PC-3 (cell line): ENCODE measurements around the gene SIGMAR1. TPM values are rescaled to one million over a fixed set of nuclear protein-coding genes. Genes with fewer than 3 reads are reported as not detected.

Experiments
- ATAC-seq: fragments of 200-7000 bp; cut with Tn5 transposase; 2 replicates; pipeline ENCODE4 v1.9.1; 2020; ENCODE audit warnings: mild to moderate bottlenecking, moderate library complexity
- BruUV-seq: library from RNA; stranded (reverse); fragments of 400-500 nt; replicated peaks from 2 replicates; lab custom pipeline; 2021; lab: Mats Ljungman, UMichigan
- CTCF ChIA-PET: fragments of 300-600 bp; sonication (Branson Sonifier 250); formaldehyde crosslinking; loops from one replicate; lab custom pipeline; 2022; ENCODE audit warnings: antibody characterized with exemption; lab: Charles Lee
- POLR2A ChIA-PET: fragments of 300-600 bp; sonication (Branson Sonifier 250); formaldehyde crosslinking; loops from one replicate; lab custom pipeline; 2022; ENCODE audit warnings: antibody characterized with exemption; ENCODE audit not compliant: unreplicated experiment; lab: Charles Lee
- DNase-seq: peaks from one replicate; pipeline ENCODE4 v3.0.0-alpha.2; 2015
- H2AFZ ChIP-seq: fragments of 300-600 bp; sonication (generic); 2 replicates; pipeline ENCODE4 v1.6.0; 2016; ENCODE audit warnings: antibody characterized with exemption, low read length
- H3F3A ChIP-seq: fragments of 300-600 bp; sonication (generic); one replicate; pipeline ENCODE4 v1.6.0; 2017; ENCODE audit warnings: antibody characterized with exemption, low read length, control low read depth, mild to moderate bottlenecking; ENCODE audit not compliant: unreplicated experiment
- H3K27ac ChIP-seq: fragments of 300-600 bp; sonication (generic); 2 replicates; pipeline ENCODE4 v1.5.1; 2016; ENCODE audit warnings: mild to moderate bottlenecking, low read length
- H3K27me3 ChIP-seq: fragments of 300-600 bp; sonication (generic); 2 replicates; pipeline ENCODE4 v1.6.1; 2016; ENCODE audit warnings: low read length, mixed read lengths
- H3K36me3 ChIP-seq: fragments of 300-600 bp; sonication (generic); 2 replicates; pipeline ENCODE4 v1.6.1; 2016; ENCODE audit warnings: low read depth, mixed run types, low read length, mixed read lengths
- H3K4me1 ChIP-seq: fragments of 300-600 bp; sonication (generic); 2 replicates; pipeline ENCODE4 v1.5.1; 2016; ENCODE audit warnings: low read length; ENCODE audit not compliant: insufficient read depth
- H3K4me2 ChIP-seq: fragments of 300-600 bp; sonication (generic); 2 replicates; pipeline ENCODE4 v1.6.0; 2016; ENCODE audit warnings: low read length
- H3K4me3 ChIP-seq: fragments of 300-600 bp; sonication (generic); 2 replicates; pipeline ENCODE4 v1.5.1; 2016; ENCODE audit warnings: mild to moderate bottlenecking, low read length, mixed read lengths
- H3K79me2 ChIP-seq: fragments of 300-600 bp; sonication (generic); 2 replicates; pipeline ENCODE4 v1.6.1; 2017; ENCODE audit warnings: low read length, mixed read lengths
- H3K9ac ChIP-seq: fragments of 300-600 bp; sonication (generic); 2 replicates; pipeline ENCODE4 v1.6.0; 2016; ENCODE audit warnings: mild to moderate bottlenecking, low read length
- H3K9me2 ChIP-seq: fragments of 300-600 bp; sonication (generic); replicated peaks from 2 replicates; pipeline ENCODE4 v1.6.1; 2016; ENCODE audit warnings: mixed run types, low read length, mixed read lengths
- H3K9me3 ChIP-seq: fragments of 300-600 bp; sonication (generic); 2 replicates; pipeline ENCODE4 v1.6.1; 2016; ENCODE audit warnings: low read length, mixed read lengths
- H4K20me1 ChIP-seq: fragments of 300-600 bp; sonication (generic); 2 replicates; pipeline ENCODE4 v1.6.1; 2016; ENCODE audit warnings: low read length, mixed read lengths
- EZH2 ChIP-seq: fragments of 300-600 bp; sonication (generic); IDR thresholded peaks from one replicate; pipeline ENCODE4 v1.6.1; 2017; ENCODE audit warnings: antibody characterized with exemption, mild to moderate bottlenecking, low read length; ENCODE audit not compliant: unreplicated experiment
- EZH2phosphoT487 ChIP-seq: fragments of 300-600 bp; sonication (generic); IDR thresholded peaks from 2 replicates; pipeline ENCODE4 v1.6.1; 2018; ENCODE audit warnings: mild to moderate bottlenecking, antibody characterized with exemption, low read length, borderline replicate concordance
- intact Hi-C: fragments of 100-400 bp; cut with micrococcal nuclease; formaldehyde crosslinking; loops from 2 replicates; pipeline ENCODE4 v1.9.0; 2023
- total RNA-seq: library from RNA; depleted of rRNA; stranded (reverse); fragments of >200 nt; gene quantifications from 2 replicates; pipeline ENCODE4 v1.2.3, GENCODE V29; 2014
- TF ChIP-seq, protein P1 (sequence below): fragments of 300-600 bp; sonication (generic); conservative IDR thresholded peaks from 2 replicates; pipeline ENCODE4 v1.5.1; 2017; ENCODE audit warnings: antibody characterized with exemption, low read depth, mild to moderate bottlenecking, low read length

Gene SIGMAR1
- total RNA-seq, 1 experiment from 2014 or later, result 96.7 TPM

DNA sequence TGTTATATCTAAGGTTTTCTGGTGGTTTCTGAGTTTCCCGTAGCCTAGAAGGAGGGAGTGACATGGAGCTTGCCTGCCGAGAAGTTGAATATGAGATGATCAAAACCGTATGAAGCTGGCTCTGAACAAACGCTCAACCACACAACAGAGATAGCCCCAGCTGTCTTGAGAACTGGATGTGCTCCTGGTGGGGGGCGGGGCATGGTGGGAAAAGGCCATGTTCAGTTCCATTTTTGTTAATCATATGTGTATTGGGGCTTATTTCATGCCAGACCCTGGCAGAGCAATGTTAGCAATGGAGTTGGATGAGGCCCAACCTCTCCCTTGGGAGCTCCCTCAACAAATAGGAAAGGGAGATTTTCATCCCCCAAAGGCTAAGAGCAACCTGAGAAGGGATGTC lies 48.6 kb upstream of the SIGMAR1 start:
- no peak overlapping the region for H3K4me3 ChIP-seq
- intact Hi-C loops, result no loop called here
- H2AFZ ChIP-seq, result no peak overlapping the region
- no peaks in the 10 kb centered on the region for H3F3A ChIP-seq
- no peaks in the 10 kb centered on the region for H3K9me3 ChIP-seq
- no peaks in the 10 kb centered on the region for H3K4me1 ChIP-seq
- DNase-seq (no peak), ATAC-seq (no peak)
- ChIA-PET CTCF (no interaction called here), POLR2A (no interaction called here)
- no peak overlapping the region for H3K27ac ChIP-seq
- no peaks in the 10 kb centered on the region for H3K9me2 ChIP-seq
- no peaks in the 10 kb centered on the region for H3K36me3 ChIP-seq
- no peak for TF ChIP-seq EZH2phosphoT487
- no peaks in the 10 kb centered on the region for H3K79me2 ChIP-seq
- H3K27me3 ChIP-seq, result no peaks in the 10 kb centered on the region
- BruUV-seq, result no TSS peak
- H3K4me2 ChIP-seq, result no peak overlapping the region
- H4K20me1 ChIP-seq, result no peaks in the 10 kb centered on the region
- H3K9ac ChIP-seq, result no peak overlapping the region

DNA sequence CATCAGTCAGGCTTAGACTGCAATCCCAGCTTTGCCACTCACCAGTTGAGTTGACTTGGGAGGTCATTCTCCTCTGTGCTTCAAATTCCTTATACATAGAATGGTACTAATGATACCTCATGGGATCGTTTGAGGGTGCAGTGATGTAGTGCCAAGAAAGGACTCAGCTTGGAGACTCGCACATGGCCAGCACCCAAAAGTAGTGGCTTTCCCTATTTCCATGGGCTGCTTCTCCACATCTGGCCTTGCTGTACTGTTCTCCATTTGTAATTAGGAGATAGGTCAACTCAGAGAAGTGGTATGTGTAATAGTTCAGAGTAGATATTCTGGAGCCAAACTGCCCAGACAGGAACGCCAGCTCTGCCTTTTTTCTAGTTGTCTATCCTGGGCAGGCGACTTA lies 48.0 kb upstream of the SIGMAR1 start:
- DNase-seq, result no peak
- no peaks in the 10 kb centered on the region for H3K79me2 ChIP-seq
- no peak overlapping the region for H2AFZ ChIP-seq
- H3F3A ChIP-seq, result no peaks in the 10 kb centered on the region
- no peak overlapping the region for H3K4me3 ChIP-seq
- H3K9me3 ChIP-seq, result no peaks in the 10 kb centered on the region
- ChIA-PET CTCF (interaction anchor here (0.5 kb wide), 1 partner anchor 52 kb away, joined by 4 read pairs; no protein-coding TSS in a partner anchor), POLR2A (no interaction called here)
- intact Hi-C loops, result no loop called here
- BruUV-seq, result no TSS peak
- H3K9me2 ChIP-seq, result no peaks in the 10 kb centered on the region
- ATAC-seq, result no peak
- no peak overlapping the region for H3K27ac ChIP-seq
- no peaks in the 10 kb centered on the region for H4K20me1 ChIP-seq
- H3K27me3 ChIP-seq, result no peaks in the 10 kb centered on the region
- H3K4me2 ChIP-seq, result no peak overlapping the region
- H3K36me3 ChIP-seq, result no peaks in the 10 kb centered on the region
- H3K4me1 ChIP-seq, result no peaks in the 10 kb centered on the region
- TF ChIP-seq, protein P1, sequence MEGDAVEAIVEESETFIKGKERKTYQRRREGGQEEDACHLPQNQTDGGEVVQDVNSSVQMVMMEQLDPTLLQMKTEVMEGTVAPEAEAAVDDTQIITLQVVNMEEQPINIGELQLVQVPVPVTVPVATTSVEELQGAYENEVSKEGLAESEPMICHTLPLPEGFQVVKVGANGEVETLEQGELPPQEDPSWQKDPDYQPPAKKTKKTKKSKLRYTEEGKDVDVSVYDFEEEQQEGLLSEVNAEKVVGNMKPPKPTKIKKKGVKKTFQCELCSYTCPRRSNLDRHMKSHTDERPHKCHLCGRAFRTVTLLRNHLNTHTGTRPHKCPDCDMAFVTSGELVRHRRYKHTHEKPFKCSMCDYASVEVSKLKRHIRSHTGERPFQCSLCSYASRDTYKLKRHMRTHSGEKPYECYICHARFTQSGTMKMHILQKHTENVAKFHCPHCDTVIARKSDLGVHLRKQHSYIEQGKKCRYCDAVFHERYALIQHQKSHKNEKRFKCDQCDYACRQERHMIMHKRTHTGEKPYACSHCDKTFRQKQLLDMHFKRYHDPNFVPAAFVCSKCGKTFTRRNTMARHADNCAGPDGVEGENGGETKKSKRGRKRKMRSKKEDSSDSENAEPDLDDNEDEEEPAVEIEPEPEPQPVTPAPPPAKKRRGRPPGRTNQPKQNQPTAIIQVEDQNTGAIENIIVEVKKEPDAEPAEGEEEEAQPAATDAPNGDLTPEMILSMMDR, result no peak
- no peak for TF ChIP-seq EZH2phosphoT487
- no peak for TF ChIP-seq EZH2
- no peak overlapping the region for H3K9ac ChIP-seq

DNA sequence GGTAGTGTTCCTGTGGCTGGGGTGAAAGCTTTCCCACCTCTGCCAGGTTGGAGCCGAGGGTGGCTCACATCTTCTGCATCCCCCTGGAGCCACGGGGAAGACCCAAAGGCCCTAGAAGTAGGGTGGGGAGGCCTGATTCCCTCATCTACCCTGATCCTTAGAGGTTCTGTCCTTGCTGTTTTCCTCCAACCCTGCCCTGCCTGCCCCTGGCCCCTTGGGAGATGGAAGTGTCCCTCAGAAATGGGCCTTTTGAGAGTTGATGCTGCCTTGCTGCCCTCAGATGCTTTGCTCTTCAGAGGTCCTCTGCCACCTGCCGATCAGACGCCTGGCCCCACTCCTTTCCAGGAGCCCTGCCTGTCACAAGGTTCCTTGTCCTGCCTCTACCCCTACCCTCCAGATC lies 47.2 kb upstream of the SIGMAR1 start:
- Histone ChIP-seq H4K20me1 (no peaks in the 10 kb centered on the region), H3K9ac (no peak overlapping the region), H3K79me2 (no peaks in the 10 kb centered on the region), H3K27ac (no peak overlapping the region), H3K4me2 (no peak overlapping the region), H3K9me3 (no peaks in the 10 kb centered on the region), H3F3A (no peaks in the 10 kb centered on the region), H3K27me3 (no peaks in the 10 kb centered on the region), H2AFZ (no peak overlapping the region), H3K36me3 (no peaks in the 10 kb centered on the region), H3K9me2 (no peaks in the 10 kb centered on the region), H3K4me3 (no peak overlapping the region), H3K4me1 (no peaks in the 10 kb centered on the region)
- DNase-seq (no peak), ATAC-seq (no peak)
- POLR2A ChIA-PET, result no interaction called here
- CTCF ChIA-PET, result no interaction called here
- TF ChIP-seq, protein P1, result no peak
- TF ChIP-seq EZH2, result no peak
- no peak for TF ChIP-seq EZH2phosphoT487
- intact Hi-C loops, result no loop called here
- no TSS peak for BruUV-seq
